IMR-90 (cell line): Measurements from ENCODE around the gene MYO10.

ENCODE experiments used
- BHLHE40 ChIP-seq: fragments of 150-350 bp; IDR thresholded peaks from 2 replicates; pipeline ENCODE4 v1.6.1; 2016; ENCODE audit warnings: mild to moderate bottlenecking, low read depth, low read length
- CEBPB ChIP-seq: IDR thresholded peaks from 2 replicates; pipeline ENCODE4 v1.6.1; 2012; ENCODE audit warnings: low read depth, low read length, improper control_type of control experiment
- MAZ ChIP-seq: IDR thresholded peaks from 2 replicates; pipeline ENCODE4 v1.6.1; 2012; ENCODE audit warnings: low read depth, mild to moderate bottlenecking, low read length, improper control_type of control experiment, moderate library complexity, borderline replicate concordance
- MXI1 ChIP-seq: IDR thresholded peaks from 2 replicates; pipeline ENCODE4 v1.6.1; 2012; ENCODE audit warnings: low read depth, mild to moderate bottlenecking, low read length, moderate library complexity, borderline replicate concordance
- POLR2A ChIP-seq: IDR thresholded peaks from 2 replicates; pipeline ENCODE4 v1.6.1; 2012; ENCODE audit warnings: mild to moderate bottlenecking, low read depth, low read length
- RAD21 ChIP-seq: IDR thresholded peaks from 2 replicates; pipeline ENCODE4 v1.6.1; 2012; ENCODE audit warnings: low read length, improper control_type of control experiment
- TF ChIP-seq, protein P1 (sequence below): conservative IDR thresholded peaks from 2 replicates; pipeline ENCODE4 v1.5.1; 2012; ENCODE audit warnings: mild to moderate bottlenecking, low read depth, low read length, improper control_type of control experiment
- TF ChIP-seq, protein P2 (sequence below): fragments of 150-350 bp; IDR thresholded peaks from 2 replicates; pipeline ENCODE4 v1.6.1; 2017; ENCODE audit warnings: mild to moderate bottlenecking, antibody characterized with exemption, low read length, low read depth

DNA sequence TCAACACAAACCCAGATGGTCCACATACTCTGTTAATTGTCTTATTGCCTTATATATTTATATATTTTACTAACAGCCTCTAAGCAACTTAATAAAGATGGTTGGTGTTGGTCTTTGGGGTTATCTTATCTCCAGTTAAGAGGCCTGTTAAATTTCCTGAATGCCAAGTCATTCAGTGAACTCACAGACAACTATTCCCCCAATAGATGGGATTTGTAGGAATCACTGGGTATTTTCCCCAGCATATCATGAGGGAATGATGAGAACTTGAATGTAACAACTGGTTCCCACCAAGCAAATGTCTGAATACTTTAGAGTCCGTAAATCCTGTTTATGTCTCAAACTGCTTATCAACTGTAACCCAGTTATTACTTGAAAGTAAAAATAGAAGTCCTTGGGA, 276.6 kb downstream of the MYO10 start:
- TF ChIP-seq RAD21 (no peak), MAZ (no peak), CEBPB (no peak), POLR2A (no peak), BHLHE40 (no peak), MXI1 (no peak)
- TF ChIP-seq, protein P1, sequence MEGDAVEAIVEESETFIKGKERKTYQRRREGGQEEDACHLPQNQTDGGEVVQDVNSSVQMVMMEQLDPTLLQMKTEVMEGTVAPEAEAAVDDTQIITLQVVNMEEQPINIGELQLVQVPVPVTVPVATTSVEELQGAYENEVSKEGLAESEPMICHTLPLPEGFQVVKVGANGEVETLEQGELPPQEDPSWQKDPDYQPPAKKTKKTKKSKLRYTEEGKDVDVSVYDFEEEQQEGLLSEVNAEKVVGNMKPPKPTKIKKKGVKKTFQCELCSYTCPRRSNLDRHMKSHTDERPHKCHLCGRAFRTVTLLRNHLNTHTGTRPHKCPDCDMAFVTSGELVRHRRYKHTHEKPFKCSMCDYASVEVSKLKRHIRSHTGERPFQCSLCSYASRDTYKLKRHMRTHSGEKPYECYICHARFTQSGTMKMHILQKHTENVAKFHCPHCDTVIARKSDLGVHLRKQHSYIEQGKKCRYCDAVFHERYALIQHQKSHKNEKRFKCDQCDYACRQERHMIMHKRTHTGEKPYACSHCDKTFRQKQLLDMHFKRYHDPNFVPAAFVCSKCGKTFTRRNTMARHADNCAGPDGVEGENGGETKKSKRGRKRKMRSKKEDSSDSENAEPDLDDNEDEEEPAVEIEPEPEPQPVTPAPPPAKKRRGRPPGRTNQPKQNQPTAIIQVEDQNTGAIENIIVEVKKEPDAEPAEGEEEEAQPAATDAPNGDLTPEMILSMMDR = no peak
- TF ChIP-seq, protein P2, sequence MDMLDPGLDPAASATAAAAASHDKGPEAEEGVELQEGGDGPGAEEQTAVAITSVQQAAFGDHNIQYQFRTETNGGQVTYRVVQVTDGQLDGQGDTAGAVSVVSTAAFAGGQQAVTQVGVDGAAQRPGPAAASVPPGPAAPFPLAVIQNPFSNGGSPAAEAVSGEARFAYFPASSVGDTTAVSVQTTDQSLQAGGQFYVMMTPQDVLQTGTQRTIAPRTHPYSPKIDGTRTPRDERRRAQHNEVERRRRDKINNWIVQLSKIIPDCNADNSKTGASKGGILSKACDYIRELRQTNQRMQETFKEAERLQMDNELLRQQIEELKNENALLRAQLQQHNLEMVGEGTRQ = no peak
